HepG2 (cell line): ENCODE results near the gene TEX19. TPM values are rescaled to one million over a fixed set of nuclear protein-coding genes. Genes with fewer than 3 reads are reported as not detected.

ENCODE experiments used
- CEBPB ChIP-seq: IDR thresholded peaks from 2 replicates; pipeline ENCODE4 v1.6.1; 2011; ENCODE audit warnings: low read depth, low read length, improper control_type of control experiment, borderline replicate concordance
- CREM ChIP-seq, 2 experiments: sonication (generic) in 1 of 2; formaldehyde crosslinking in 1 of 2; IDR thresholded peaks; 2 replicates each; pipeline versions ENCODE4 v1.4.0 to v1.6.1; 2016 to 2020; ENCODE audit warnings: antibody characterized with exemption in 1 of 2, mild to moderate bottlenecking in 1 of 2, missing genetic modification reagents in 1 of 2
- GATA4 ChIP-seq: sonication (generic); IDR thresholded peaks from 2 replicates; pipeline ENCODE4 v1.6.1; 2016; ENCODE audit warnings: antibody characterized with exemption, low read depth, borderline replicate concordance
- STAT5B ChIP-seq: sonication (generic); formaldehyde crosslinking; IDR thresholded peaks from 2 replicates; pipeline ENCODE4 v1.4.0; 2020; ENCODE audit warnings: missing genetic modification reagents
- ZNF264 ChIP-seq: sonication (generic); formaldehyde crosslinking; IDR thresholded peaks from 2 replicates; pipeline ENCODE4 v1.4.0; 2020; ENCODE audit warnings: missing genetic modification reagents
- ZNF44 ChIP-seq: sonication (generic); formaldehyde crosslinking; IDR thresholded peaks from 2 replicates; pipeline ENCODE4 v1.5.1; 2020; ENCODE audit warnings: mild to moderate bottlenecking, missing genetic modification reagents
- ZNF589 ChIP-seq: sonication (generic); formaldehyde crosslinking; conservative IDR thresholded peaks from 2 replicates; pipeline ENCODE4 v1.8.0; 2022; ENCODE audit warnings: mild to moderate bottlenecking, moderate library complexity, missing genetic modification reagents
- ZNF724P ChIP-seq: sonication (generic); formaldehyde crosslinking; IDR thresholded peaks from 2 replicates; pipeline ENCODE4 v1.8.0; 2022; ENCODE audit warnings: missing genetic modification reagents, borderline replicate concordance
- polyA plus RNA-seq, 8 experiments: library from polyadenylated mRNA; depleted of rRNA in 3 of 8; stranded (reverse) in 7 of 8; unstranded in 1 of 8; fragments of >200 nt; fragmentation: Illumina TruSeq in 4 of 8; extraction: Trizol in 4 of 8; gene quantifications; 2 replicates each; pipeline versions ENCODE4 v1.2.1 to v1.2.3, GENCODE V29; 2011 to 2016; ENCODE audit warnings: low read depth in 4 of 8, missing spikeins in 1 of 8, mixed read lengths in 1 of 8; ENCODE audit not compliant: insufficient read depth in 1 of 8
- total RNA-seq, 5 experiments: library from RNA; depleted of rRNA; stranded (reverse); fragments of >200 nt; fragmentation: Illumina TruSeq; extraction: Trizol; gene quantifications; 2 replicates each; pipeline ENCODE4 v1.2.3, GENCODE V29; 2016; ENCODE audit warnings: low read depth in 1 of 5
- TF ChIP-seq, protein P1 (sequence below): sonication (generic); formaldehyde crosslinking; IDR thresholded peaks from 2 replicates; pipeline ENCODE4 v1.5.1; 2020; ENCODE audit warnings: missing genetic modification reagents, mild to moderate bottlenecking, borderline replicate concordance
- TF ChIP-seq, protein P2 (sequence below): sonication (generic); formaldehyde crosslinking; IDR thresholded peaks from 2 replicates; pipeline ENCODE4 v1.4.0; 2020; ENCODE audit warnings: missing genetic modification reagents
- TF ChIP-seq, protein P3 (sequence below): sonication (generic); formaldehyde crosslinking; conservative IDR thresholded peaks from 2 replicates; pipeline ENCODE4 v1.8.0; 2022; ENCODE audit warnings: mild to moderate bottlenecking, moderate library complexity, missing genetic modification reagents
- TF ChIP-seq, protein P4 (sequence below): sonication (generic); formaldehyde crosslinking; IDR thresholded peaks from 2 replicates; pipeline ENCODE4 v1.8.1; 2022; ENCODE audit warnings: mild to moderate bottlenecking, missing genetic modification reagents
- TF ChIP-seq, protein P5 (sequence below): conservative IDR thresholded peaks from 2 replicates; pipeline ENCODE4 v1.6.1; 2018; ENCODE audit warnings: missing genetic modification reagents
- TF ChIP-seq, protein P6 (sequence below): IDR thresholded peaks from 2 replicates; pipeline ENCODE4 v1.6.1; 2016; ENCODE audit warnings: low read depth

The TEX19 gene
- total and polyA plus RNA-seq, 2 of the 13 experiments (the other 11 are each of a cell fraction or from before 2014, with no cell fraction given), result 1.3 to 6.0 TPM

DNA sequence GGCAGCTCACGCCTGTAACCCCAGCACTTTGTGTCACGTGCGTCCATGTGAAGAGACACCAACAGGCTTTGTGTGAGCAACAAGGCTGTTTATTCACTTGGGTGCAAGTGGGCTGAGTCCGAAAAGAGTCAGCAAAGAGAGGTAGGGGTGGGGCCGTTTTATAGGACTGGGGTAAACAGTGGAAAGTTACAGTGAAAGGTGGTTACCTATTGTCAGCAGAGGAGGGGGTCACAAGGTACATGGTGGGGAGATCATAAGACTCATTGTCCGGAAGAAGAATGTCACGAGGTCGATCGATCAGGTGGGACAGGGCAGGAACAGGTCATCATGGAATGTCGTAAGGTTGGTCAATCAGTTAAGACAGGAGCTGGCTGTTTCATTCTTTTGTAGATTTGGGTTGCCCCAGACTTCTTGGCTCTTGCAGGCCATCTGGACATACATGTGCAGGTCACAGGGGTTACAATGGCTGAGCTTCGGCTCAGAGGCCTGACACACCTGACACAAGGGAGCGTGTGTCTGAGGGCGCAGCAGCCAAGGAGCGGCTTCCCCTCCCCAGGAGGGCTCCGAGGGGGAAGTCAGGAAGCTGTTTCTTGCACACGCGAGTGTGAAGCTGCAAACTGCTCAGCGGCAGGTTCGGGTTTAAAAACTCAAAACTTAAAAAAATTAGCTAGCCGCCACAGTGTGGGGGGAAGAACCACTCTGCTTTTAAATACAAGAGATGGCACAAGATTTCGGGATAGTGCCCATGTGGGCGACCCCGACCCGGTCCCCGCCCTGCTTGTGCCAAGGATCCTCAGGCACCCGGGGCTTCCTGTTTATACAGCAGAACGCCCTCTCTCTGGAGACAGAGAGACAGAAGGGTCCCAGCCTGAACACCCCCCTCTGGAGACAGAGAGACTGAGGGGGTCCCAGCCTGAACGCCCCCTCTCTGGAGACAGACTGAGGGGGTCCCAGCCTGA, 12.4 kb upstream of the TEX19 start (continued):
- TF ChIP-seq, protein P1, sequence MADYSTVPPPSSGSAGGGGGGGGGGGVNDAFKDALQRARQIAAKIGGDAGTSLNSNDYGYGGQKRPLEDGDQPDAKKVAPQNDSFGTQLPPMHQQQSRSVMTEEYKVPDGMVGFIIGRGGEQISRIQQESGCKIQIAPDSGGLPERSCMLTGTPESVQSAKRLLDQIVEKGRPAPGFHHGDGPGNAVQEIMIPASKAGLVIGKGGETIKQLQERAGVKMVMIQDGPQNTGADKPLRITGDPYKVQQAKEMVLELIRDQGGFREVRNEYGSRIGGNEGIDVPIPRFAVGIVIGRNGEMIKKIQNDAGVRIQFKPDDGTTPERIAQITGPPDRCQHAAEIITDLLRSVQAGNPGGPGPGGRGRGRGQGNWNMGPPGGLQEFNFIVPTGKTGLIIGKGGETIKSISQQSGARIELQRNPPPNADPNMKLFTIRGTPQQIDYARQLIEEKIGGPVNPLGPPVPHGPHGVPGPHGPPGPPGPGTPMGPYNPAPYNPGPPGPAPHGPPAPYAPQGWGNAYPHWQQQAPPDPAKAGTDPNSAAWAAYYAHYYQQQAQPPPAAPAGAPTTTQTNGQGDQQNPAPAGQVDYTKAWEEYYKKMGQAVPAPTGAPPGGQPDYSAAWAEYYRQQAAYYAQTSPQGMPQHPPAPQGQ (CRISPR knock-in tag), result no peak
- TF ChIP-seq, protein P2, sequence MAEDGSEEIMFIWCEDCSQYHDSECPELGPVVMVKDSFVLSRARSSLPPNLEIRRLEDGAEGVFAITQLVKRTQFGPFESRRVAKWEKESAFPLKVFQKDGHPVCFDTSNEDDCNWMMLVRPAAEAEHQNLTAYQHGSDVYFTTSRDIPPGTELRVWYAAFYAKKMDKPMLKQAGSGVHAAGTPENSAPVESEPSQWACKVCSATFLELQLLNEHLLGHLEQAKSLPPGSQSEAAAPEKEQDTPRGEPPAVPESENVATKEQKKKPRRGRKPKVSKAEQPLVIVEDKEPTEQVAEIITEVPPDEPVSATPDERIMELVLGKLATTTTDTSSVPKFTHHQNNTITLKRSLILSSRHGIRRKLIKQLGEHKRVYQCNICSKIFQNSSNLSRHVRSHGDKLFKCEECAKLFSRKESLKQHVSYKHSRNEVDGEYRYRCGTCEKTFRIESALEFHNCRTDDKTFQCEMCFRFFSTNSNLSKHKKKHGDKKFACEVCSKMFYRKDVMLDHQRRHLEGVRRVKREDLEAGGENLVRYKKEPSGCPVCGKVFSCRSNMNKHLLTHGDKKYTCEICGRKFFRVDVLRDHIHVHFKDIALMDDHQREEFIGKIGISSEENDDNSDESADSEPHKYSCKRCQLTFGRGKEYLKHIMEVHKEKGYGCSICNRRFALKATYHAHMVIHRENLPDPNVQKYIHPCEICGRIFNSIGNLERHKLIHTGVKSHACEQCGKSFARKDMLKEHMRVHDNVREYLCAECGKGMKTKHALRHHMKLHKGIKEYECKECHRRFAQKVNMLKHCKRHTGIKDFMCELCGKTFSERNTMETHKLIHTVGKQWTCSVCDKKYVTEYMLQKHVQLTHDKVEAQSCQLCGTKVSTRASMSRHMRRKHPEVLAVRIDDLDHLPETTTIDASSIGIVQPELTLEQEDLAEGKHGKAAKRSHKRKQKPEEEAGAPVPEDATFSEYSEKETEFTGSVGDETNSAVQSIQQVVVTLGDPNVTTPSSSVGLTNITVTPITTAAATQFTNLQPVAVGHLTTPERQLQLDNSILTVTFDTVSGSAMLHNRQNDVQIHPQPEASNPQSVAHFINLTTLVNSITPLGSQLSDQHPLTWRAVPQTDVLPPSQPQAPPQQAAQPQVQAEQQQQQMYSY (CRISPR knock-in tag), result no peak; the same call in 1 of the 2 replicates
- TF ChIP-seq ZNF44 (CRISPR knock-in tag) (no peak; the same call in none of the 2 replicates), ZNF589 (0 out of 2 replicates have a peak, but pooled peaks have one; percentile 81), CREM (IDR thresholded peaks at IDR 0.05) (peak; percentile 87), CREM (CRISPR knock-in tag; IDR thresholded peaks at IDR 0.05) (no peak), STAT5B (0 out of 2 replicates have a peak, but pooled peaks have one; percentile 26), ZNF724P (no peak; the same call in 1 of the 2 replicates), CEBPB (peak; percentile 88), ZNF264 (peak; percentile 95), GATA4 (peak; percentile 70; the same call in 1 of the 2 replicates)
- TF ChIP-seq, protein P3, sequence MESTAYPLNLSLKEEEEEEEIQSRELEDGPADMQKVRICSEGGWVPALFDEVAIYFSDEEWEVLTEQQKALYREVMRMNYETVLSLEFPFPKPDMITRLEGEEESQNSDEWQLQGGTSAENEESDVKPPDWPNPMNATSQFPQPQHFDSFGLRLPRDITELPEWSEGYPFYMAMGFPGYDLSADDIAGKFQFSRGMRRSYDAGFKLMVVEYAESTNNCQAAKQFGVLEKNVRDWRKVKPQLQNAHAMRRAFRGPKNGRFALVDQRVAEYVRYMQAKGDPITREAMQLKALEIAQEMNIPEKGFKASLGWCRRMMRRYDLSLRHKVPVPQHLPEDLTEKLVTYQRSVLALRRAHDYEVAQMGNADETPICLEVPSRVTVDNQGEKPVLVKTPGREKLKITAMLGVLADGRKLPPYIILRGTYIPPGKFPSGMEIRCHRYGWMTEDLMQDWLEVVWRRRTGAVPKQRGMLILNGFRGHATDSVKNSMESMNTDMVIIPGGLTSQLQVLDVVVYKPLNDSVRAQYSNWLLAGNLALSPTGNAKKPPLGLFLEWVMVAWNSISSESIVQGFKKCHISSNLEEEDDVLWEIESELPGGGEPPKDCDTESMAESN (CRISPR knock-in tag), result peak; percentile 96
- TF ChIP-seq, protein P4, sequence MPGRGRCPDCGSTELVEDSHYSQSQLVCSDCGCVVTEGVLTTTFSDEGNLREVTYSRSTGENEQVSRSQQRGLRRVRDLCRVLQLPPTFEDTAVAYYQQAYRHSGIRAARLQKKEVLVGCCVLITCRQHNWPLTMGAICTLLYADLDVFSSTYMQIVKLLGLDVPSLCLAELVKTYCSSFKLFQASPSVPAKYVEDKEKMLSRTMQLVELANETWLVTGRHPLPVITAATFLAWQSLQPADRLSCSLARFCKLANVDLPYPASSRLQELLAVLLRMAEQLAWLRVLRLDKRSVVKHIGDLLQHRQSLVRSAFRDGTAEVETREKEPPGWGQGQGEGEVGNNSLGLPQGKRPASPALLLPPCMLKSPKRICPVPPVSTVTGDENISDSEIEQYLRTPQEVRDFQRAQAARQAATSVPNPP (CRISPR knock-in tag), result peak; percentile 81; the same call in 1 of the 2 replicates
- TF ChIP-seq, protein P5, sequence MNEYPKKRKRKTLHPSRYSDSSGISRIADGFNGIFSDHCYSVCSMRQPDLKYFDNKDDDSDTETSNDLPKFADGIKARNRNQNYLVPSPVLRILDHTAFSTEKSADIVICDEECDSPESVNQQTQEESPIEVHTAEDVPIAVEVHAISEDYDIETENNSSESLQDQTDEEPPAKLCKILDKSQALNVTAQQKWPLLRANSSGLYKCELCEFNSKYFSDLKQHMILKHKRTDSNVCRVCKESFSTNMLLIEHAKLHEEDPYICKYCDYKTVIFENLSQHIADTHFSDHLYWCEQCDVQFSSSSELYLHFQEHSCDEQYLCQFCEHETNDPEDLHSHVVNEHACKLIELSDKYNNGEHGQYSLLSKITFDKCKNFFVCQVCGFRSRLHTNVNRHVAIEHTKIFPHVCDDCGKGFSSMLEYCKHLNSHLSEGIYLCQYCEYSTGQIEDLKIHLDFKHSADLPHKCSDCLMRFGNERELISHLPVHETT (CRISPR knock-in tag), result peak; percentile 86; the same call in 1 of the 2 replicates
- TF ChIP-seq, protein P6, sequence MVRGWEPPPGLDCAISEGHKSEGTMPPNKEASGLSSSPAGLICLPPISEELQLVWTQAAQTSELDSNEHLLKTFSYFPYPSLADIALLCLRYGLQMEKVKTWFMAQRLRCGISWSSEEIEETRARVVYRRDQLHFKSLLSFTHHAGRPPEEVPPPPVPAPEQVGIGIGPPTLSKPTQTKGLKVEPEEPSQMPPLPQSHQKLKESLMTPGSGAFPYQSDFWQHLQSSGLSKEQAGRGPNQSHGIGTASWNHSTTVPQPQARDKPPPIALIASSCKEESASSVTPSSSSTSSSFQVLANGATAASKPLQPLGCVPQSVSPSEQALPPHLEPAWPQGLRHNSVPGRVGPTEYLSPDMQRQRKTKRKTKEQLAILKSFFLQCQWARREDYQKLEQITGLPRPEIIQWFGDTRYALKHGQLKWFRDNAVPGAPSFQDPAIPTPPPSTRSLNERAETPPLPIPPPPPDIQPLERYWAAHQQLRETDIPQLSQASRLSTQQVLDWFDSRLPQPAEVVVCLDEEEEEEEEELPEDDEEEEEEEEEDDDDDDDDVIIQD, result peak; percentile 68
